HepG2 (cell line): ENCODE measurements around the gene CHDH. TPM values are rescaled to one million over a fixed set of nuclear protein-coding genes. Genes with fewer than 3 reads are reported as not detected.

Experiments
- ATAC-seq: fragments of 200-7000 bp; cut with Tn5 transposase; 3 replicates; pipeline ENCODE4 v1.9.1; 2020; ENCODE audit warnings: mild to moderate bottlenecking, moderate library complexity
- BruUV-seq: library from RNA; stranded (reverse); fragments of 400-500 nt; replicated peaks from 2 replicates; lab custom pipeline; 2021; lab: Mats Ljungman, UMichigan
- CTCF ChIA-PET: fragments of 300-600 bp; formaldehyde crosslinking; extraction: SDS; loops from one replicate; lab custom pipeline; 2021; ENCODE audit warnings: low total read pairs, inconsistent platforms, low intra/inter-chr PET ratio; lab: Yijun Ruan, JAX
- POLR2A ChIA-PET: fragments of 350-600 bp; sonication (Branson Sonifier 250); formaldehyde crosslinking; loops from one replicate; lab custom pipeline; 2020; ENCODE audit warnings: antibody characterized with exemption, inconsistent platforms; lab: Yijun Ruan, JAX
- DNase-seq: peaks from one replicate; pipeline ENCODE4 v3.0.0-alpha.2; 2015; ENCODE audit warnings: low spot score
- FAIRE-seq: peaks from 3 replicates; lab custom pipeline; 2011; peaks lifted over from hg19 to GRCh38; lab: Jason Lieb, UNC
- H2AFZ ChIP-seq: one replicate; pipeline ENCODE4 v1.6.1; 2011; ENCODE audit warnings: low read length, inconsistent platforms
- H3K27ac ChIP-seq: fragments of 300-600 bp; 3 replicates; pipeline ENCODE4 v1.8.0; 2011; ENCODE audit warnings: mixed run types, mild to moderate bottlenecking, mixed read lengths, low read length, inconsistent platforms; ENCODE audit not compliant: insufficient read depth; ENCODE audit errors: extremely low read length
- H3K27me3 ChIP-seq, 2 experiments: fragments of 200-600 bp in 1 of 2; 2 replicates in 1 of 2; 3 replicates in 1 of 2; pipeline versions ENCODE4 v1.6.0 to v1.8.0; 2011; ENCODE audit warnings: low read length in 2 of 2, mild to moderate bottlenecking in 2 of 2, moderate library complexity in 2 of 2, inconsistent platforms in 1 of 2; ENCODE audit not compliant: insufficient read depth in 2 of 2, control insufficient read depth in 1 of 2
- H3K36me3 ChIP-seq, 2 experiments: fragments of 200-600 bp in 1 of 2; replicated peaks in 1 of 2; 2 replicates in 1 of 2; 3 replicates in 1 of 2; pipeline versions ENCODE4 v1.5.1 to v1.8.0; 2011; ENCODE audit warnings: low read length in 2 of 2, inconsistent platforms in 1 of 2; ENCODE audit not compliant: insufficient read depth in 2 of 2, control insufficient read depth in 1 of 2
- H3K4me1 ChIP-seq: 2 replicates; pipeline ENCODE4 v1.5.1; 2012; ENCODE audit warnings: low read length, inconsistent platforms; ENCODE audit not compliant: insufficient read depth
- H3K4me2 ChIP-seq: 2 replicates; pipeline ENCODE4 v1.6.0; 2011; ENCODE audit warnings: low read depth, low read length, inconsistent platforms
- H3K4me3 ChIP-seq, 3 experiments: fragments of 200-600 bp in 1 of 3; sonication (generic), shearing (Covaris generic) in 1 of 3; replicated peaks in 1 of 3; 2 replicates each; pipeline ENCODE4 v1.5.1; 2011 to 2016; ENCODE audit warnings: low read length in 3 of 3, inconsistent platforms in 2 of 3, low read depth in 2 of 3, mild to moderate bottlenecking in 2 of 3, control low read depth in 1 of 3, mixed read lengths in 1 of 3; ENCODE audit not compliant: insufficient read depth in 1 of 3
- H3K79me2 ChIP-seq: one replicate; pipeline ENCODE4 v1.6.1; 2011; ENCODE audit warnings: low read length, inconsistent platforms; ENCODE audit not compliant: insufficient read depth
- H3K9ac ChIP-seq: 2 replicates; pipeline ENCODE4 v1.6.0; 2011; ENCODE audit warnings: mild to moderate bottlenecking, low read depth, low read length, inconsistent platforms; ENCODE audit not compliant: insufficient read depth
- H3K9me3 ChIP-seq: 2 replicates; pipeline ENCODE4 v1.5.1; 2012; ENCODE audit warnings: mild to moderate bottlenecking, low read length
- H4K20me1 ChIP-seq: 2 replicates; pipeline ENCODE4 v1.6.0; 2011; ENCODE audit warnings: inconsistent platforms, mild to moderate bottlenecking, low read length, moderate library complexity; ENCODE audit not compliant: insufficient read depth
- GLI4 ChIP-seq: sonication (generic); formaldehyde crosslinking; IDR thresholded peaks from 2 replicates; pipeline ENCODE4 v1.5.1; 2020; ENCODE audit warnings: missing genetic modification reagents, mild to moderate bottlenecking, moderate library complexity, borderline replicate concordance
- IKZF1 ChIP-seq: fragments of 450-650 bp; IDR thresholded peaks from 2 replicates; pipeline ENCODE4 v1.7.1; 2016
- MTA1 ChIP-seq: sonication (generic); formaldehyde crosslinking; IDR thresholded peaks from 2 replicates; pipeline ENCODE4 v1.4.0; 2020; ENCODE audit warnings: missing genetic modification reagents, mild to moderate bottlenecking, borderline replicate concordance
- SNAPC2 ChIP-seq: sonication (generic); formaldehyde crosslinking; IDR thresholded peaks from 2 replicates; pipeline ENCODE4 v1.8.1; 2022; ENCODE audit warnings: mild to moderate bottlenecking, missing genetic modification reagents
- THYN1 ChIP-seq: sonication (generic); formaldehyde crosslinking; IDR thresholded peaks from 2 replicates; pipeline ENCODE4 v1.8.1; 2023; ENCODE audit warnings: low read depth, mild to moderate bottlenecking, moderate library complexity, missing genetic modification reagents, borderline replicate concordance
- ZFYVE20 ChIP-seq: sonication (generic); formaldehyde crosslinking; IDR thresholded peaks from 2 replicates; pipeline ENCODE4 v1.8.0; 2023; ENCODE audit warnings: low read depth, mild to moderate bottlenecking, moderate library complexity, missing genetic modification reagents, borderline replicate concordance
- ZMYM3 ChIP-seq: sonication (generic); formaldehyde crosslinking; IDR thresholded peaks from 2 replicates; pipeline ENCODE4 v1.5.1; 2020; ENCODE audit warnings: mild to moderate bottlenecking, missing genetic modification reagents
- ZNF343 ChIP-seq: sonication (generic); formaldehyde crosslinking; IDR thresholded peaks from 2 replicates; pipeline ENCODE4 v1.4.0; 2020; ENCODE audit warnings: mild to moderate bottlenecking, missing genetic modification reagents
- ZNF44 ChIP-seq: sonication (generic); formaldehyde crosslinking; IDR thresholded peaks from 2 replicates; pipeline ENCODE4 v1.5.1; 2020; ENCODE audit warnings: mild to moderate bottlenecking, missing genetic modification reagents
- ZNF788 ChIP-seq: sonication (generic); formaldehyde crosslinking; IDR thresholded peaks from 2 replicates; pipeline ENCODE4 v1.5.0; 2020; ENCODE audit warnings: mild to moderate bottlenecking, missing genetic modification reagents, borderline replicate concordance
- WGBS: methylation state at CpG from one replicate; pipeline ENCODE4 v1.1.6; 2017; ENCODE audit warnings: low lambda C conversion rate; 5-methylcytosine and 5-hydroxymethylcytosine counted together
- in situ Hi-C: cut with HindIII; loops from 2 replicates; pipeline ENCODE4 v1.10.0; 2017; ENCODE audit warnings: low pct_unique_long_range_greater_than_20kb; ENCODE audit not compliant: extremely low pct_ligation_motif_present
- intact Hi-C: fragments of 100-400 bp; cut with micrococcal nuclease; formaldehyde crosslinking; loops from one replicate; pipeline ENCODE4 v1.10.0; 2022; ENCODE audit not compliant: unreplicated experiment
- polyA plus RNA-seq, 8 experiments: library from polyadenylated mRNA; depleted of rRNA in 3 of 8; stranded (reverse) in 7 of 8; unstranded in 1 of 8; fragments of >200 nt; fragmentation: Illumina TruSeq in 4 of 8; extraction: Trizol in 4 of 8; gene quantifications; 2 replicates each; pipeline versions ENCODE4 v1.2.1 to v1.2.3, GENCODE V29; 2011 to 2016; ENCODE audit warnings: low read depth in 4 of 8, missing spikeins in 1 of 8, mixed read lengths in 1 of 8; ENCODE audit not compliant: insufficient read depth in 1 of 8
- total RNA-seq, 5 experiments: library from RNA; depleted of rRNA; stranded (reverse); fragments of >200 nt; fragmentation: Illumina TruSeq; extraction: Trizol; gene quantifications; 2 replicates each; pipeline ENCODE4 v1.2.3, GENCODE V29; 2016; ENCODE audit warnings: low read depth in 1 of 5
- TF ChIP-seq, protein P1 (sequence below): sonication (generic); formaldehyde crosslinking; IDR thresholded peaks from 2 replicates; pipeline ENCODE4 v1.5.1; 2020; ENCODE audit warnings: mild to moderate bottlenecking, missing genetic modification reagents
- TF ChIP-seq, protein P2 (sequence below), 2 experiments: sonication (generic) in 1 of 2; formaldehyde crosslinking in 1 of 2; IDR thresholded peaks; 2 replicates each; pipeline versions ENCODE4 v1.5.1 to v1.6.1; 2011 to 2020; ENCODE audit warnings: borderline replicate concordance in 1 of 2, low read depth in 1 of 2, low read length in 1 of 2, mild to moderate bottlenecking in 1 of 2, missing genetic modification reagents in 1 of 2, moderate library complexity in 1 of 2
- TF ChIP-seq, protein P3 (sequence below): sonication (generic); formaldehyde crosslinking; IDR thresholded peaks from 2 replicates; pipeline ENCODE4 v1.4.0; 2020; ENCODE audit warnings: mild to moderate bottlenecking, missing genetic modification reagents

Gene CHDH
- total and polyA plus RNA-seq, 2 of the 13 experiments (the other 11 are each of a cell fraction or from before 2014, with no cell fraction given) = 28.1 to 48.9 TPM

DNA sequence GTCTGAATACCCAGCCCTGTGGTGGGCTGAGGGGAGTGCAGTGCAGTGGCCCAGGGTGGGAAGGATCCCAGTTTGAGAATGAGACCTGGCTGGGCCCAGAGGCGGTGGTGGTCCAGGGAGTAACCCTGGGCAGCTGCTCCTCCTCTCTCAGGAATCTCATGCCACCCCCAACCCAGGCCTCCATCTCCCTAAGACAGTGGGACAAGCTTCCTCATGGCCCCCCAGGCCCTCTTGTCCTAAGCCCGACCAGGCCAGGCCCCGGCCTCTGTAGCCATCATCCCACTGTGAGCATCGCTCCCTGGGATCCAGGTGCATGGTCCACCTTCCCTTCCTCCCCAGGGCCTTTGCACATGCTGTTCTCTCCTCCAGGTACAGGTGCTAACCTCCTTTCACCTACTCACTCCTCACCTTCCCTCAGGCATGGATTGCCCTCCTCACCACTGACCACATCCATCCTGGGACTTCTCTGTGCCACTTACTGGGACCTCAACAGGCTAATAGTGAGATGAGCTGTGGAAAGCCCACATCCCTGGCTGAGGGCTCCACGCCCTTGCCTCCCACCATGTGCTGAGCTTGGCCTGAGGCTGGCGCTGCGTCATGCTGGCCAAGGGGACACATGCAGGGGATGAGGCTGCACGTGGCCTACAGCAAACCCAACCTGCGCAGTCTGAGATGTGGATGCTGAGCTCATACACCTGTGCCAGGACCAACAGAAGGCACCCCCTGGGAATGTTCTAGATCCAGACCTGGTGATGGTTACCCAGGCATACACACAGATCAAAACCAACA lies 9.9 kb downstream of the CHDH start (continued):
- no peak for TF ChIP-seq ZNF343 (CRISPR knock-in tag)
- peak; percentile 53; the same call in 1 of the 2 replicates for TF ChIP-seq MTA1 (CRISPR knock-in tag)
- TF ChIP-seq THYN1 (CRISPR knock-in tag) = no peak
- TF ChIP-seq ZMYM3 (CRISPR knock-in tag) = 0 out of 2 replicates have a peak, but pooled peaks have one; percentile 24
- TF ChIP-seq ZNF44 (CRISPR knock-in tag) = no peak

DNA sequence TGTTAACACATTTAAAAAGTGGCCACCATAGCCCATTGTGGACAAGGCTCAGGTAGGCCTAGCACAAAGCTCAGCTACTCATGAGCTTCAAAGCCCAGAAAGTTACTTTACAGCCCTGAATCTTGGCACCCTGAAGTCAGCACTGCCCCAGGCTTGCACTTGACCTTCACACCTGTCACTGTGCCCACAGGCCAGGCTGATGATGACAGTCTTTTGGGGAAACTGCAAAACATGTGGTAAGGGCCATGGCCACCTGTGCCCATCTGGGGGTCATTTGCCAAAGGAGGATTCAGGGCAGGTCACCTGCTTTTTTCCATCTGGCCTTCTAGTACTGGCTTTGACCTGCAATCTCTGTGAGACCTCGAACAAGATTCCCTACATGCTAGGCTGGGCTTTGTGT lies 11.0 kb downstream of the CHDH start:
- CTCF ChIA-PET = no interaction called here
- POLR2A ChIA-PET = interaction anchor here (9.0 kb wide), 1 partner anchor 8 kb away, joined by 71 read pairs; no protein-coding TSS in a partner anchor
- H3K79me2 ChIP-seq = peaks cover 92% of the 10 kb centered on the region
- H4K20me1 ChIP-seq = peaks cover 46% of the 10 kb centered on the region
- no peaks in the 10 kb centered on the region for H3K9me3 ChIP-seq
- BruUV-seq = no TSS peak
- no peak overlapping the region for H3K27ac ChIP-seq
- DNase-seq (no peak), ATAC-seq (no peak), FAIRE-seq (no peak)
- H3K4me2 ChIP-seq = no peak overlapping the region
- H3K36me3 ChIP-seq = peaks cover 44 to 77% of the 10 kb centered on the region in 2 experiments
- H3K27me3 ChIP-seq = no peaks in the 10 kb centered on the region
- H3K4me1 ChIP-seq = peaks cover 89% of the 10 kb centered on the region
- no peak overlapping the region for H3K9ac ChIP-seq
- WGBS = 86% methylated on average over 1 of the region's 1 CpG
- intact Hi-C loops (no loop called here), in situ Hi-C loops (no loop called here)
- H2AFZ ChIP-seq = no peak overlapping the region
- H3K4me3 ChIP-seq = no peak overlapping the region
- TF ChIP-seq, protein P1, sequence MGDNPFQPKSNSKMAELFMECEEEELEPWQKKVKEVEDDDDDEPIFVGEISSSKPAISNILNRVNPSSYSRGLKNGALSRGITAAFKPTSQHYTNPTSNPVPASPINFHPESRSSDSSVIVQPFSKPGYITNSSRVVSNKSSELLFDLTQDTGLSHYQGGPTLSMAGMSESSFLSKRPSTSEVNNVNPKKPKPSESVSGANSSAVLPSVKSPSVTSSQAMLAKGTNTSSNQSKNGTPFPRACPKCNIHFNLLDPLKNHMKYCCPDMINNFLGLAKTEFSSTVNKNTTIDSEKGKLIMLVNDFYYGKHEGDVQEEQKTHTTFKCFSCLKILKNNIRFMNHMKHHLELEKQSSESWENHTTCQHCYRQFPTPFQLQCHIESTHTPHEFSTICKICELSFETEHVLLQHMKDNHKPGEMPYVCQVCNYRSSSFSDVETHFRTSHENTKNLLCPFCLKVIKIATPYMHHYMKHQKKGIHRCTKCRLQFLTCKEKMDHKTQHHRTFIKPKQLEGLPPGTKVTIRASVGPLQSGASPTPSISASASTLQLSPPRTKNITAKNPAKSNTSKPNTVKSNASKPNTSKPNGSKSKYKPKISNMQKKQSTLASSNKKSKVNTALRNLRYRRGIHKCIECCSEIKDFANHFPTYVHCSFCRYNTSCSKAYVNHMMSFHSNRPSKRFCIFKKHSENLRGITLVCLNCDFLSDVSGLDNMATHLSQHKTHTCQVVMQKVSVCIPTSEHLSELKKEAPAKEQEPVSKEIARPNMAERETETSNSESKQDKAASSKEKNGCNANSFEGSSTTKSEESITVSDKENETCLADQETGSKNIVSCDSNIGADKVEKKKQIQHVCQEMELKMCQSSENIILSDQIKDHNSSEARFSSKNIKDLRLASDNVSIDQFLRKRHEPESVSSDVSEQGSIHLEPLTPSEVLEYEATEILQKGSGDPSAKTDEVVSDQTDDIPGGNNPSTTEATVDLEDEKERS = no peak
- TF ChIP-seq ZNF788 (CRISPR knock-in tag) (no peak), ZFYVE20 (CRISPR knock-in tag) (no peak), IKZF1 (no peak), GLI4 (CRISPR knock-in tag) (no peak), SNAPC2 (CRISPR knock-in tag) (no peak)
- TF ChIP-seq, protein P2, sequence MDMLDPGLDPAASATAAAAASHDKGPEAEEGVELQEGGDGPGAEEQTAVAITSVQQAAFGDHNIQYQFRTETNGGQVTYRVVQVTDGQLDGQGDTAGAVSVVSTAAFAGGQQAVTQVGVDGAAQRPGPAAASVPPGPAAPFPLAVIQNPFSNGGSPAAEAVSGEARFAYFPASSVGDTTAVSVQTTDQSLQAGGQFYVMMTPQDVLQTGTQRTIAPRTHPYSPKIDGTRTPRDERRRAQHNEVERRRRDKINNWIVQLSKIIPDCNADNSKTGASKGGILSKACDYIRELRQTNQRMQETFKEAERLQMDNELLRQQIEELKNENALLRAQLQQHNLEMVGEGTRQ (IDR thresholded peaks at IDR 0.05; ENCODE audit: low read depth, low read length) = no peak
- TF ChIP-seq, protein P2 (CRISPR knock-in tag; IDR thresholded peaks at IDR 0.05; ENCODE audit: borderline replicate concordance) = no peak
- TF ChIP-seq, protein P3, sequence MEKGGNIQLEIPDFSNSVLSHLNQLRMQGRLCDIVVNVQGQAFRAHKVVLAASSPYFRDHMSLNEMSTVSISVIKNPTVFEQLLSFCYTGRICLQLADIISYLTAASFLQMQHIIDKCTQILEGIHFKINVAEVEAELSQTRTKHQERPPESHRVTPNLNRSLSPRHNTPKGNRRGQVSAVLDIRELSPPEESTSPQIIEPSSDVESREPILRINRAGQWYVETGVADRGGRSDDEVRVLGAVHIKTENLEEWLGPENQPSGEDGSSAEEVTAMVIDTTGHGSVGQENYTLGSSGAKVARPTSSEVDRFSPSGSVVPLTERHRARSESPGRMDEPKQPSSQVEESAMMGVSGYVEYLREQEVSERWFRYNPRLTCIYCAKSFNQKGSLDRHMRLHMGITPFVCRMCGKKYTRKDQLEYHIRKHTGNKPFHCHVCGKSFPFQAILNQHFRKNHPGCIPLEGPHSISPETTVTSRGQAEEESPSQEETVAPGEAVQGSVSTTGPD = no peak
